ENCODE results near the gene MT2A. TPM values are rescaled to one million over a fixed set of nuclear protein-coding genes. Genes with fewer than 3 reads are reported as not detected.
A peak's percentile ranks its signal among the peaks of the same experiment; 100 is the strongest.

MT2A gene
- total RNA-seq, 1 experiment from 2014 or later = 673 TPM

DNA sequence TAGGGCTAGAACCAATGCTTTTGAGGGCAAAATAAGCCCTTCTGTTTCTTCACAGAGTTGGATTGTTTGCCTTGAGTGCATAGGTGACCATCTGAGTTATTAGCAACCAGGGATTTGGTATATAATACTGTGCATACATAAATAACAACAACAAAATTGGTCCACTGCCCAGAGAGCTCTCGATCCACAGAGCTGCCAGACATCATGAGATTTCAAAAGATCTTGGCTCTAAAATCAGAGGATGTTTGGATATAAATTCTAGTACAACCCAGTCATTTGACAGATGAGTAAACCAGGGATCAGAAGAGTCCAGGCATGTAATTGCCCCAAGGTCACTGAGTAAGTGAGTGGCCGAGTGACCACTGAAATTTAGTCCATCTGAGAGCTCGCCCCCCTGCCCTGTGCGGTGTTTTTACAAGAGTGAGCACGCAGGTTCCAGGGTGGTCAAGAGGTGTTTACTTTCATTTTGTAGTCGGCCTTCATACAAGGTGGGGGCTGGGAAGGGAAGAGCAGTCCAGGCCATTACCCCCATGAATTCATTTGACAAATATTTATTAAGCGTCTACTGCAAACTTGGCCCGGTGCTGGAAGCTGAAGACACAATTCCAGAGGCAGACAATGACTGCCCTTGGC lies 1.8 kb upstream of the MT2A start:
- ChIA-PET POLR2A (interaction anchor here (0.6 to 1.5 kb wide), 3 partner anchors 11 to 122 kb away, joined by 3 to 4 read pairs (median 3); partner anchors contain the start of gene MT1E), CTCF (no interaction called here)
- H3K27ac ChIP-seq (ENCODE audit: low read length) = peak overlapping the region; percentile 95
- peak; percentile 3 for ATAC-seq
- no peaks in the 10 kb centered on the region for H3K9me3 ChIP-seq (ENCODE audit: control insufficient read depth, insufficient read depth, low read depth, low read length)
- intact Hi-C loops (cut with micrococcal nuclease; ENCODE audit: unreplicated experiment) (loop anchor here (5.0 kb wide), 1 partner anchor 96 kb away; no protein-coding TSS in a partner anchor), in situ Hi-C loops (cut with HindIII; ENCODE audit: low pct_unique_long_range_greater_than_20kb, low sequenced_read_pairs) (no loop called here)
- H3K4me3 ChIP-seq (ENCODE audit: low read depth in 2 of 2, low read length in 2 of 2) = peak overlapping the region in 1 of 2 experiments; percentile 26; a peak in 2 of 4 replicates
- no TSS peak for BruUV-seq (replicated peaks)
- no peak for DNase-seq (ENCODE audit: low read depth, low spot score)
- H3K27me3 ChIP-seq (ENCODE audit: control insufficient read depth, insufficient read depth, low read length) = no peaks in the 10 kb centered on the region
- TF ChIP-seq TCF7L2 (IDR thresholded peaks at IDR 0.05; ENCODE audit: low read depth, low read length) = peak; percentile 70; the same call in 1 of the 2 replicates
- TF ChIP-seq, protein P1, sequence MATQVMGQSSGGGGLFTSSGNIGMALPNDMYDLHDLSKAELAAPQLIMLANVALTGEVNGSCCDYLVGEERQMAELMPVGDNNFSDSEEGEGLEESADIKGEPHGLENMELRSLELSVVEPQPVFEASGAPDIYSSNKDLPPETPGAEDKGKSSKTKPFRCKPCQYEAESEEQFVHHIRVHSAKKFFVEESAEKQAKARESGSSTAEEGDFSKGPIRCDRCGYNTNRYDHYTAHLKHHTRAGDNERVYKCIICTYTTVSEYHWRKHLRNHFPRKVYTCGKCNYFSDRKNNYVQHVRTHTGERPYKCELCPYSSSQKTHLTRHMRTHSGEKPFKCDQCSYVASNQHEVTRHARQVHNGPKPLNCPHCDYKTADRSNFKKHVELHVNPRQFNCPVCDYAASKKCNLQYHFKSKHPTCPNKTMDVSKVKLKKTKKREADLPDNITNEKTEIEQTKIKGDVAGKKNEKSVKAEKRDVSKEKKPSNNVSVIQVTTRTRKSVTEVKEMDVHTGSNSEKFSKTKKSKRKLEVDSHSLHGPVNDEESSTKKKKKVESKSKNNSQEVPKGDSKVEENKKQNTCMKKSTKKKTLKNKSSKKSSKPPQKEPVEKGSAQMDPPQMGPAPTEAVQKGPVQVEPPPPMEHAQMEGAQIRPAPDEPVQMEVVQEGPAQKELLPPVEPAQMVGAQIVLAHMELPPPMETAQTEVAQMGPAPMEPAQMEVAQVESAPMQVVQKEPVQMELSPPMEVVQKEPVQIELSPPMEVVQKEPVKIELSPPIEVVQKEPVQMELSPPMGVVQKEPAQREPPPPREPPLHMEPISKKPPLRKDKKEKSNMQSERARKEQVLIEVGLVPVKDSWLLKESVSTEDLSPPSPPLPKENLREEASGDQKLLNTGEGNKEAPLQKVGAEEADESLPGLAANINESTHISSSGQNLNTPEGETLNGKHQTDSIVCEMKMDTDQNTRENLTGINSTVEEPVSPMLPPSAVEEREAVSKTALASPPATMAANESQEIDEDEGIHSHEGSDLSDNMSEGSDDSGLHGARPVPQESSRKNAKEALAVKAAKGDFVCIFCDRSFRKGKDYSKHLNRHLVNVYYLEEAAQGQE (IDR thresholded peaks at IDR 0.05; ENCODE audit: insufficient read depth in 1 of 2, low read depth in 2 of 2, low read length in 1 of 2) = no peak
- H3K36me3 ChIP-seq (ENCODE audit: control insufficient read depth, insufficient read depth, low read length) = peaks cover 3% of the 10 kb centered on the region; the same call in 1 of the 2 replicates
- H3K4me1 ChIP-seq (ENCODE audit: control insufficient read depth, insufficient read depth, low read length) = peaks cover 49% of the 10 kb centered on the region

DNA sequence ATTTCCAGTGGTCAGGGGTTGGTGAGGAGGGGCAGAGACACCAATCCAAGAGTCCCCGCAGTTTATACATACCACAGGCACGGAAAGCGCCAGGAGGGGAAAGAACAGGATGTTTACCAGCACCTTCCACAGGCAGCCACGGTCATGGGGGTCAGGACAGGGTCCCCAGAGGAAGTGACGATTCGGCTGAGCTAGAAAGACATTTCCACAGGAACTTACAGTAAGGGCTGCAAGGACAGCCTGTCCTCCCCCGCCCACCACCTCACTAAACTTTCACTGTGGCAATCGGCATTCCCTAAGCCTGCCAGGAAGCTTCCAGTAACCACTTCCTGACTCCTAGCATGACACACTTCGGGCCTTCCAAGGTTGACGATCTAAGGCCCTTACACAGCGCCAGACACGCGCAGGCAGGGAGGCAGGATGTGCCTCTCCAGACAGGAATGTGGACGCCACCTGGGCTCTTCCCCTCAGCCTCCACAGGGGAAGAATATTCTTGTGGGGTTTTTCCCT lies 1.2 kb upstream of the MT2A start:
- H3K27me3 ChIP-seq (ENCODE audit: control insufficient read depth, insufficient read depth, low read length) = no peaks in the 10 kb centered on the region
- in situ Hi-C loops (cut with HindIII; ENCODE audit: low pct_unique_long_range_greater_than_20kb, low sequenced_read_pairs) (no loop called here), intact Hi-C loops (cut with micrococcal nuclease; ENCODE audit: unreplicated experiment) (loop anchor here (5.0 kb wide), 1 partner anchor 95 kb away; no protein-coding TSS in a partner anchor)
- H3K9me3 ChIP-seq (ENCODE audit: control insufficient read depth, insufficient read depth, low read depth, low read length) = no peaks in the 10 kb centered on the region
- H3K27ac ChIP-seq (ENCODE audit: low read length) = peak overlapping the region; percentile 95
- no peak for DNase-seq (ENCODE audit: low read depth, low spot score)
- TF ChIP-seq, protein P2, sequence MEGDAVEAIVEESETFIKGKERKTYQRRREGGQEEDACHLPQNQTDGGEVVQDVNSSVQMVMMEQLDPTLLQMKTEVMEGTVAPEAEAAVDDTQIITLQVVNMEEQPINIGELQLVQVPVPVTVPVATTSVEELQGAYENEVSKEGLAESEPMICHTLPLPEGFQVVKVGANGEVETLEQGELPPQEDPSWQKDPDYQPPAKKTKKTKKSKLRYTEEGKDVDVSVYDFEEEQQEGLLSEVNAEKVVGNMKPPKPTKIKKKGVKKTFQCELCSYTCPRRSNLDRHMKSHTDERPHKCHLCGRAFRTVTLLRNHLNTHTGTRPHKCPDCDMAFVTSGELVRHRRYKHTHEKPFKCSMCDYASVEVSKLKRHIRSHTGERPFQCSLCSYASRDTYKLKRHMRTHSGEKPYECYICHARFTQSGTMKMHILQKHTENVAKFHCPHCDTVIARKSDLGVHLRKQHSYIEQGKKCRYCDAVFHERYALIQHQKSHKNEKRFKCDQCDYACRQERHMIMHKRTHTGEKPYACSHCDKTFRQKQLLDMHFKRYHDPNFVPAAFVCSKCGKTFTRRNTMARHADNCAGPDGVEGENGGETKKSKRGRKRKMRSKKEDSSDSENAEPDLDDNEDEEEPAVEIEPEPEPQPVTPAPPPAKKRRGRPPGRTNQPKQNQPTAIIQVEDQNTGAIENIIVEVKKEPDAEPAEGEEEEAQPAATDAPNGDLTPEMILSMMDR (IDR thresholded peaks at IDR 0.05) = no peak
- TF ChIP-seq, protein P1 (IDR thresholded peaks at IDR 0.05; ENCODE audit: insufficient read depth in 1 of 2, low read depth in 2 of 2, low read length in 1 of 2) = no peak
- TF ChIP-seq TCF7L2 (IDR thresholded peaks at IDR 0.05; ENCODE audit: low read depth, low read length) = no peak
- ChIA-PET POLR2A (interaction anchor here (0.6 to 0.7 kb wide), 2 partner anchors 18 to 121 kb away, joined by 3 to 4 read pairs; partner anchors contain the start of gene MT1E), CTCF (no interaction called here)
- peaks cover 54% of the 10 kb centered on the region for H3K4me1 ChIP-seq (ENCODE audit: control insufficient read depth, insufficient read depth, low read length)
- peak overlapping the region in 1 of 2 experiments; percentile 26; a peak in 2 of 4 replicates for H3K4me3 ChIP-seq (ENCODE audit: low read depth in 2 of 2, low read length in 2 of 2)
- peaks cover 3% of the 10 kb centered on the region; the same call in 1 of the 2 replicates for H3K36me3 ChIP-seq (ENCODE audit: control insufficient read depth, insufficient read depth, low read length)
- peak; percentile 33 for ATAC-seq
- no TSS peak for BruUV-seq (replicated peaks)
